Caco-2 (cell line): ENCODE measurements around the gene CHML. TPM values are rescaled to one million over a fixed set of nuclear protein-coding genes. Genes with fewer than 3 reads are reported as not detected.
A peak's percentile ranks its signal among the peaks of the same experiment; 100 is the strongest.

Source experiments
- BruUV-seq: library from RNA; stranded (reverse); fragments of 400-500 nt; replicated peaks from 2 replicates; lab custom pipeline; 2021; lab: Mats Ljungman, UMichigan
- CTCF ChIA-PET: fragments of 300-600 bp; sonication (Branson Sonifier 250); formaldehyde crosslinking; loops from one replicate; lab custom pipeline; 2022; ENCODE audit warnings: antibody characterized with exemption; lab: Charles Lee
- POLR2A ChIA-PET: fragments of 300-600 bp; sonication (Branson Sonifier 250); formaldehyde crosslinking; loops from one replicate; lab custom pipeline; 2022; ENCODE audit warnings: antibody characterized with exemption; lab: Charles Lee
- DNase-seq, 2 experiments: peaks; one replicate each; pipeline versions ENCODE4 v3.0.0 to v3.0.0-alpha.2; 2020 to 2022
- H3K27me3 ChIP-seq: replicated peaks from 2 replicates; pipeline ENCODE4 v1.6.0; 2011; ENCODE audit warnings: low read length; ENCODE audit not compliant: control insufficient read depth, insufficient read depth
- H3K36me3 ChIP-seq: 2 replicates; pipeline ENCODE4 v1.5.1; 2011; ENCODE audit warnings: low read length; ENCODE audit not compliant: control insufficient read depth, insufficient read depth
- H3K4me1 ChIP-seq: fragments of 250-450 bp; sonication (Bioruptor Pico); 2 replicates; pipeline ENCODE4 v1.5.1; 2020; ENCODE audit warnings: mild to moderate bottlenecking
- H3K4me3 ChIP-seq: 2 replicates; pipeline ENCODE4 v1.5.1; 2011; ENCODE audit warnings: low read depth, mild to moderate bottlenecking, control low read depth, low read length
- H3K9me3 ChIP-seq: fragments of 250-450 bp; sonication (Bioruptor Pico); 2 replicates; pipeline ENCODE4 v1.5.1; 2020; ENCODE audit warnings: mild to moderate bottlenecking, moderate library complexity
- H3K27ac Mint-ChIP-seq: one replicate; pipeline ENCODE4 v1.8.0; 2022; ENCODE audit warnings: mixed read lengths; ENCODE audit not compliant: unreplicated experiment
- H3K27me3 Mint-ChIP-seq: one replicate; pipeline ENCODE4 v1.8.0; 2022; ENCODE audit warnings: mixed read lengths; ENCODE audit not compliant: insufficient read depth, unreplicated experiment
- H3K36me3 Mint-ChIP-seq: one replicate; pipeline ENCODE4 v1.8.0; 2022; ENCODE audit warnings: mild to moderate bottlenecking, mixed read lengths; ENCODE audit not compliant: insufficient read depth, unreplicated experiment
- H3K4me1 Mint-ChIP-seq: one replicate; pipeline ENCODE4 v1.8.0; 2022; ENCODE audit warnings: low read depth, mixed read lengths; ENCODE audit not compliant: unreplicated experiment
- H3K4me3 Mint-ChIP-seq: one replicate; pipeline ENCODE4 v1.8.0; 2022; ENCODE audit warnings: mild to moderate bottlenecking, moderate library complexity, mixed read lengths; ENCODE audit not compliant: unreplicated experiment
- H3K9me3 Mint-ChIP-seq: one replicate; pipeline ENCODE4 v1.8.0; 2022; ENCODE audit warnings: mixed read lengths; ENCODE audit not compliant: unreplicated experiment
- CTCF ChIP-seq, 2 experiments: fragments of 200-600 bp in 1 of 2; IDR thresholded peaks; 1 replicate in 1 of 2; 2 replicates in 1 of 2; pipeline versions ENCODE4 v1.5.1 to v1.8.0; 2011 to 2022; ENCODE audit warnings: antibody characterized with exemption in 1 of 2, control low read depth in 1 of 2, inconsistent platforms in 1 of 2, low read depth in 1 of 2, low read length in 1 of 2, mild to moderate bottlenecking in 1 of 2, moderate library complexity in 1 of 2; ENCODE audit not compliant: insufficient read depth in 1 of 2, severe bottlenecking in 1 of 2, unreplicated experiment in 1 of 2
- intact Hi-C: fragments of 100-400 bp; cut with micrococcal nuclease; formaldehyde crosslinking; loops from one replicate; pipeline ENCODE4 v1.10.0; 2022; ENCODE audit not compliant: unreplicated experiment
- total RNA-seq: library from RNA; stranded (reverse); gene quantifications from 2 replicates; pipeline ENCODE4 v1.2.3, GENCODE V29; 2022

CHML gene
- total RNA-seq, 1 experiment from 2014 or later: 29.2 TPM

- H3K9me3 ChIP-seq: peaks cover 15% of the 10 kb centered on the region
- BruUV-seq: no TSS peak
- ChIA-PET CTCF (interaction anchor here (1.2 kb wide), 1 partner anchor 27 kb away, joined by 3 read pairs; no protein-coding TSS in a partner anchor), POLR2A (no interaction called here)
- peak overlapping the region; percentile 47 for H3K27ac Mint-ChIP-seq
- peak overlapping the region; percentile 83 for H3K4me3 Mint-ChIP-seq
- no peaks in the 10 kb centered on the region for H3K27me3 ChIP-seq
- no peak for DNase-seq
- H3K9me3 Mint-ChIP-seq: peaks cover 21% of the 10 kb centered on the region
- H3K36me3 ChIP-seq: peaks cover 1% of the 10 kb centered on the region; the same call in 1 of the 2 replicates
- H3K4me1 Mint-ChIP-seq: peaks cover 51% of the 10 kb centered on the region
- intact Hi-C loops: no loop called here
- H3K36me3 Mint-ChIP-seq: peaks cover 39% of the 10 kb centered on the region
- H3K4me1 ChIP-seq: peaks cover 59% of the 10 kb centered on the region
- H3K27me3 Mint-ChIP-seq: no peaks in the 10 kb centered on the region
- TF ChIP-seq CTCF (IDR thresholded peaks at IDR 0.05; ENCODE audit: insufficient read depth in 1 of 2, low read depth in 1 of 2, low read length in 1 of 2, severe bottlenecking in 1 of 2, unreplicated experiment in 1 of 2): no peak
- H3K4me3 ChIP-seq: no peak overlapping the region
Observed at GRCh38 chr1:241637604-241638003, 2.6 kb downstream of the CHML start.

- ChIA-PET POLR2A (no interaction called here), CTCF (interaction anchor here (1.2 kb wide), 1 partner anchor 26 kb away, joined by 3 read pairs; no protein-coding TSS in a partner anchor)
- Mint-ChIP-seq H3K4me3 (peak overlapping the region; percentile 83), H3K27me3 (no peaks in the 10 kb centered on the region), H3K4me1 (peaks cover 49% of the 10 kb centered on the region), H3K27ac (peak overlapping the region; percentile 47), H3K36me3 (peaks cover 39% of the 10 kb centered on the region), H3K9me3 (peaks cover 16% of the 10 kb centered on the region)
- Histone ChIP-seq H3K4me3 (no peak overlapping the region), H3K27me3 (no peaks in the 10 kb centered on the region), H3K4me1 (peaks cover 56% of the 10 kb centered on the region), H3K36me3 (peaks cover 1% of the 10 kb centered on the region; the same call in 1 of the 2 replicates), H3K9me3 (peaks cover 15% of the 10 kb centered on the region)
- no peak for DNase-seq
- no peak for TF ChIP-seq CTCF (IDR thresholded peaks at IDR 0.05; ENCODE audit: insufficient read depth in 1 of 2, low read depth in 1 of 2, low read length in 1 of 2, severe bottlenecking in 1 of 2, unreplicated experiment in 1 of 2)
- intact Hi-C loops: no loop called here
- no TSS peak for BruUV-seq
Observed at GRCh38 chr1:241637046-241637590, 3.1 kb downstream of the CHML start.

GRCh38 chr1:241636291-241636690 lies 3.9 kb downstream of the CHML start:
- Mint-ChIP-seq H3K4me3 (no peak overlapping the region), H3K36me3 (peaks cover 47% of the 10 kb centered on the region), H3K4me1 (peaks cover 48% of the 10 kb centered on the region), H3K27ac (no peak overlapping the region), H3K27me3 (no peaks in the 10 kb centered on the region), H3K9me3 (peaks cover 10% of the 10 kb centered on the region)
- Histone ChIP-seq H3K9me3 (peaks cover 12% of the 10 kb centered on the region), H3K36me3 (peaks cover 1% of the 10 kb centered on the region; the same call in 1 of the 2 replicates), H3K27me3 (no peaks in the 10 kb centered on the region), H3K4me1 (peaks cover 53% of the 10 kb centered on the region), H3K4me3 (no peak overlapping the region)
- no peak for DNase-seq
- intact Hi-C loops: no loop called here
- BruUV-seq: no TSS peak
- POLR2A ChIA-PET: no interaction called here
- no peak for TF ChIP-seq CTCF (IDR thresholded peaks at IDR 0.05; ENCODE audit: insufficient read depth in 1 of 2, low read depth in 1 of 2, low read length in 1 of 2, severe bottlenecking in 1 of 2, unreplicated experiment in 1 of 2)
- CTCF ChIA-PET: no interaction called here
